Liver (tissue), 9 donors: ENCODE data around the gene FAM193A. TPM values are rescaled to one million over a fixed set of nuclear protein-coding genes. Genes with fewer than 3 reads are reported as not detected.
"Not testable (repeated sequence)": the region's sequence is repeated elsewhere in the genome, so short reads cannot be mapped to it uniquely, and the experiment has no call there.

Source experiments
- DNase-seq: peaks from one replicate; pipeline ENCODE4 v3.0.0-alpha.2; 2017; ENCODE audit warnings: low spot score
- H3K27ac ChIP-seq, 2 donors: one replicate each; pipeline ENCODE4 v1.7.0; 2013; ENCODE audit warnings: inconsistent platforms in 2 of 2, low read length in 2 of 2, control low read depth in 1 of 2, low read depth in 1 of 2, mild to moderate bottlenecking in 1 of 2
- H3K27me3 ChIP-seq, 4 donors: one replicate each; pipeline versions ENCODE4 v1.6.1 to v1.7.0; 2013; ENCODE audit warnings: low read length in 3 of 4, inconsistent platforms in 1 of 4, mild to moderate bottlenecking in 1 of 4, moderate library complexity in 1 of 4; ENCODE audit not compliant: control insufficient read depth in 4 of 4, insufficient read depth in 4 of 4
- H3K36me3 ChIP-seq, 4 donors: one replicate each; pipeline versions ENCODE4 v1.6.1 to v1.7.0; 2013; ENCODE audit warnings: low read length in 3 of 4, mild to moderate bottlenecking in 3 of 4, low read depth in 1 of 4, moderate library complexity in 1 of 4; ENCODE audit not compliant: control insufficient read depth in 4 of 4, insufficient read depth in 3 of 4
- H3K4me1 ChIP-seq, 4 donors: one replicate each; pipeline versions ENCODE4 v1.6.1 to v1.7.0; 2013; ENCODE audit warnings: low read length in 3 of 4, mild to moderate bottlenecking in 3 of 4, moderate library complexity in 1 of 4; ENCODE audit not compliant: control insufficient read depth in 4 of 4, insufficient read depth in 4 of 4
- H3K4me3 ChIP-seq, 3 donors: one replicate each; pipeline versions ENCODE4 v1.6.1 to v1.7.0; 2013; ENCODE audit warnings: low read length in 3 of 3, control low read depth in 1 of 3, low read depth in 1 of 3, mild to moderate bottlenecking in 1 of 3
- H3K9ac ChIP-seq, 2 donors: one replicate each; pipeline ENCODE4 v1.7.0; 2013; ENCODE audit warnings: low read length in 2 of 2, mild to moderate bottlenecking in 2 of 2, moderate library complexity in 2 of 2, control low read depth in 1 of 2, low read depth in 1 of 2
- H3K9me3 ChIP-seq, 4 donors: one replicate each; pipeline versions ENCODE4 v1.6.1 to v1.7.0; 2013; ENCODE audit warnings: low read length in 3 of 4; ENCODE audit not compliant: control insufficient read depth in 4 of 4
- ATF3 ChIP-seq: IDR thresholded peaks from 2 replicates; pipeline ENCODE4 v1.6.1; 2016; ENCODE audit warnings: antibody characterized with exemption
- EGR1 ChIP-seq, 2 donors: IDR thresholded peaks; 2 replicates each; pipeline ENCODE4 v1.6.1; 2016 to 2018; ENCODE audit warnings: antibody characterized with exemption in 2 of 2, low read depth in 2 of 2
- FOXA2 ChIP-seq: IDR thresholded peaks from 2 replicates; pipeline ENCODE4 v1.6.1; 2016; ENCODE audit warnings: antibody characterized with exemption
- GABPA ChIP-seq, 2 donors: IDR thresholded peaks in 1 of 2; conservative IDR thresholded peaks in 1 of 2; 2 replicates each; pipeline ENCODE4 v1.6.1; 2016; ENCODE audit warnings: antibody characterized with exemption in 2 of 2, mild to moderate bottlenecking in 1 of 2, moderate library complexity in 1 of 2
- HNF4A ChIP-seq, 2 donors: conservative IDR thresholded peaks; 2 replicates each; pipeline ENCODE4 v1.6.1; 2016; ENCODE audit warnings: antibody characterized with exemption in 2 of 2, mild to moderate bottlenecking in 2 of 2
- HNF4G ChIP-seq: IDR thresholded peaks from 2 replicates; pipeline ENCODE4 v1.6.1; 2016; ENCODE audit warnings: antibody characterized with exemption
- MAX ChIP-seq: IDR thresholded peaks from 2 replicates; pipeline ENCODE4 v1.6.1; 2016; ENCODE audit warnings: antibody characterized with exemption
- NR2F2 ChIP-seq: IDR thresholded peaks from 2 replicates; pipeline ENCODE4 v1.6.1; 2016; ENCODE audit warnings: antibody characterized with exemption
- RAD21 ChIP-seq, 2 donors: IDR thresholded peaks; 2 replicates each; pipeline ENCODE4 v1.6.1; 2016; ENCODE audit warnings: antibody characterized with exemption in 2 of 2, mild to moderate bottlenecking in 2 of 2
- RXRA ChIP-seq, 2 donors: IDR thresholded peaks; 2 replicates each; pipeline ENCODE4 v1.6.1; 2017 to 2018; ENCODE audit warnings: antibody characterized with exemption in 2 of 2, mild to moderate bottlenecking in 1 of 2
- SP1 ChIP-seq: IDR thresholded peaks from 2 replicates; pipeline ENCODE4 v1.6.1; 2018; ENCODE audit warnings: antibody characterized with exemption, mild to moderate bottlenecking
- TAF1 ChIP-seq: conservative IDR thresholded peaks from 2 replicates; pipeline ENCODE4 v1.6.1; 2016; ENCODE audit warnings: antibody characterized with exemption, mild to moderate bottlenecking
- YY1 ChIP-seq: IDR thresholded peaks from 2 replicates; pipeline ENCODE4 v1.6.1; 2016; ENCODE audit warnings: antibody characterized with exemption, mild to moderate bottlenecking
- ZBTB33 ChIP-seq: IDR thresholded peaks from 2 replicates; pipeline ENCODE4 v1.6.1; 2016; ENCODE audit warnings: antibody characterized with exemption
- WGBS: extraction: QIAGEN DNeasy Blood & Tissue Kit; methylation state at CpG from one replicate; pipeline ENCODE4 v1.1.7; 2013; 5-methylcytosine and 5-hydroxymethylcytosine counted together
- polyA plus RNA-seq, 2 donors: library from polyadenylated mRNA; stranded (reverse) in 1 of 2; unstranded in 1 of 2; fragments of 200-250 nt in 1 of 2; fragments of >200 nt in 1 of 2; fragmentation: Nextera tagmentation in 1 of 2; extraction: Ambion mirVana in 1 of 2; gene quantifications; one replicate each; pipeline versions ENCODE4 v1.2.1 to v1.2.3, GENCODE V29; 2013 to 2015
- total RNA-seq, 2 donors: library from RNA; depleted of rRNA; stranded (reverse); fragments of >200 nt; gene quantifications; one replicate each; pipeline ENCODE4 v1.2.3, GENCODE V29; 2014
- TF ChIP-seq, protein P1 (sequence below): fragments of 150-350 bp; IDR thresholded peaks from 2 replicates; pipeline ENCODE4 v1.5.1; 2017; ENCODE audit warnings: improper control_type of control experiment, low read depth, low read length; ENCODE audit not compliant: missing input control
- TF ChIP-seq, protein P2 (sequence below): IDR thresholded peaks from 2 replicates; pipeline ENCODE4 v1.6.1; 2016; ENCODE audit warnings: antibody characterized with exemption, mild to moderate bottlenecking
- donor health status: healthy.
- donor health status: healthy.
- donor health status: healthy.
- donor health status: healthy.
- donor health status: healthy.

Gene FAM193A
- total and polyA plus RNA-seq, 4 donors: 3.9 to 10.2 (median 7.0) TPM

GRCh38 chr4:2546286-2546823 is 9.9 kb downstream of the FAM193A start:
- TF ChIP-seq RXRA (IDR thresholded peaks at IDR 0.05): no peak
- TF ChIP-seq FOXA2: no peak
- no peak for TF ChIP-seq EGR1 (IDR thresholded peaks at IDR 0.05; ENCODE audit: low read depth in 2 of 2)
- no peak for TF ChIP-seq RAD21 (IDR thresholded peaks at IDR 0.05)
- no peak for TF ChIP-seq TAF1
- no peak for TF ChIP-seq NR2F2
- TF ChIP-seq SP1: no peak
- TF ChIP-seq, protein P1, sequence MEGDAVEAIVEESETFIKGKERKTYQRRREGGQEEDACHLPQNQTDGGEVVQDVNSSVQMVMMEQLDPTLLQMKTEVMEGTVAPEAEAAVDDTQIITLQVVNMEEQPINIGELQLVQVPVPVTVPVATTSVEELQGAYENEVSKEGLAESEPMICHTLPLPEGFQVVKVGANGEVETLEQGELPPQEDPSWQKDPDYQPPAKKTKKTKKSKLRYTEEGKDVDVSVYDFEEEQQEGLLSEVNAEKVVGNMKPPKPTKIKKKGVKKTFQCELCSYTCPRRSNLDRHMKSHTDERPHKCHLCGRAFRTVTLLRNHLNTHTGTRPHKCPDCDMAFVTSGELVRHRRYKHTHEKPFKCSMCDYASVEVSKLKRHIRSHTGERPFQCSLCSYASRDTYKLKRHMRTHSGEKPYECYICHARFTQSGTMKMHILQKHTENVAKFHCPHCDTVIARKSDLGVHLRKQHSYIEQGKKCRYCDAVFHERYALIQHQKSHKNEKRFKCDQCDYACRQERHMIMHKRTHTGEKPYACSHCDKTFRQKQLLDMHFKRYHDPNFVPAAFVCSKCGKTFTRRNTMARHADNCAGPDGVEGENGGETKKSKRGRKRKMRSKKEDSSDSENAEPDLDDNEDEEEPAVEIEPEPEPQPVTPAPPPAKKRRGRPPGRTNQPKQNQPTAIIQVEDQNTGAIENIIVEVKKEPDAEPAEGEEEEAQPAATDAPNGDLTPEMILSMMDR: no peak
- TF ChIP-seq HNF4G: no peak
- no peak for TF ChIP-seq HNF4A (conservative IDR thresholded peaks at IDR 0.05)
- TF ChIP-seq, protein P2, sequence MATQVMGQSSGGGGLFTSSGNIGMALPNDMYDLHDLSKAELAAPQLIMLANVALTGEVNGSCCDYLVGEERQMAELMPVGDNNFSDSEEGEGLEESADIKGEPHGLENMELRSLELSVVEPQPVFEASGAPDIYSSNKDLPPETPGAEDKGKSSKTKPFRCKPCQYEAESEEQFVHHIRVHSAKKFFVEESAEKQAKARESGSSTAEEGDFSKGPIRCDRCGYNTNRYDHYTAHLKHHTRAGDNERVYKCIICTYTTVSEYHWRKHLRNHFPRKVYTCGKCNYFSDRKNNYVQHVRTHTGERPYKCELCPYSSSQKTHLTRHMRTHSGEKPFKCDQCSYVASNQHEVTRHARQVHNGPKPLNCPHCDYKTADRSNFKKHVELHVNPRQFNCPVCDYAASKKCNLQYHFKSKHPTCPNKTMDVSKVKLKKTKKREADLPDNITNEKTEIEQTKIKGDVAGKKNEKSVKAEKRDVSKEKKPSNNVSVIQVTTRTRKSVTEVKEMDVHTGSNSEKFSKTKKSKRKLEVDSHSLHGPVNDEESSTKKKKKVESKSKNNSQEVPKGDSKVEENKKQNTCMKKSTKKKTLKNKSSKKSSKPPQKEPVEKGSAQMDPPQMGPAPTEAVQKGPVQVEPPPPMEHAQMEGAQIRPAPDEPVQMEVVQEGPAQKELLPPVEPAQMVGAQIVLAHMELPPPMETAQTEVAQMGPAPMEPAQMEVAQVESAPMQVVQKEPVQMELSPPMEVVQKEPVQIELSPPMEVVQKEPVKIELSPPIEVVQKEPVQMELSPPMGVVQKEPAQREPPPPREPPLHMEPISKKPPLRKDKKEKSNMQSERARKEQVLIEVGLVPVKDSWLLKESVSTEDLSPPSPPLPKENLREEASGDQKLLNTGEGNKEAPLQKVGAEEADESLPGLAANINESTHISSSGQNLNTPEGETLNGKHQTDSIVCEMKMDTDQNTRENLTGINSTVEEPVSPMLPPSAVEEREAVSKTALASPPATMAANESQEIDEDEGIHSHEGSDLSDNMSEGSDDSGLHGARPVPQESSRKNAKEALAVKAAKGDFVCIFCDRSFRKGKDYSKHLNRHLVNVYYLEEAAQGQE: no peak
- TF ChIP-seq ATF3: no peak
- TF ChIP-seq GABPA (IDR thresholded peaks at IDR 0.05 in 1 of 2, conservative IDR thresholded peaks at IDR 0.05 in 1 of 2): no peak
- TF ChIP-seq MAX: no peak
- TF ChIP-seq ZBTB33: no peak
- TF ChIP-seq YY1: no peak
- Histone ChIP-seq H3K36me3 (peaks cover 0 to 2% (median 0%) of the 10 kb centered on the region in 4 donors), H3K9me3 (no peaks in the 10 kb centered on the region), H3K27ac (no peak overlapping the region), H3K4me3 (no peak overlapping the region), H3K9ac (no peak overlapping the region), H3K27me3 (no peaks in the 10 kb centered on the region), H3K4me1 (peaks cover 2 to 5% (median 4%) of the 10 kb centered on the region in 4 donors)
- no peak for DNase-seq

DNA sequence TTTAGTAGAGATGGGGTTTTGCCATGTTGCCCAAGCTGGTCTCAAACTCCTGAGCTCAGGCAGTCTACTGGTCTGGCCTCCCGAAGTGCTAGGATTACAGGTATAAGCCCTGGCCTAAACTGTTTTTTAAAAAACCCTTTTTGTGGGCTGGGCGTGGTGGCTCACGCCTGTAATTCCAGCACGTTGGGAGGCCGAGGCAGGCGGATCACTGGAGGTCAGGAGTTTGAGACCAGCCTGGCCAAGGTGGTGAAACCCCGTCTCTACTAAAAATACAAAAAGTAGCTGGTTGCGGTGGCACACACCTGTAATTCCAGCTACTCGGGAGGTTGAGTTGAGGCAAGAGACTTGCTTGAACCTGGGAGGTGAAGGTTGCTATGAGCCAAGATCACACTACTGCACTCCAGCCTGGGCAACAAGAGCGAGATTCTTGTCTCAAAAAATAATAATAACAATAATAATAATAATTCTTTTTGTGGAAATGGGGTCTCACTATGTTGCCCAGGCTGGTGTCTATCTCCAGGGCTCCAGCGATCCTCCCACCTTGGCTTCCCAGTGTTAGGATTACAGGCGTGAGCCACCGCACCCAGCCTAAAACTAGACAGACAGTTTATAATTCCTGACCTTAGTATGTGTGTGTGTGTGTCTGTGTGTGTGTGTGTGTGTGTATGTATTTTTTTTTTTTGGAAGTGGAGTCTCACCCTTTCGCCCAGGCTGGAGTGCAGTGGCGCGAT is 10.7 kb downstream of the FAM193A start:
- DNase-seq, H3K27me3 ChIP-seq, H3K4me3 ChIP-seq, H3K9me3 ChIP-seq, H3K27ac ChIP-seq, H3K36me3 ChIP-seq, H3K9ac ChIP-seq, H3K4me1 ChIP-seq: not testable (repeated sequence)
- 98% methylated on average over 16 of the region's 16 CpGs for WGBS
